Measurements from ENCODE around the gene DPH1.

The DPH1 gene

GRCh38 chr17:2062571-2063183, 32.7 kb downstream of the DPH1 start:
- DNase-seq = no peak

- no peak for DNase-seq
Observed at GRCh38 chr17:2063261-2064146, 33.6 kb downstream of the DPH1 start.

DNA sequence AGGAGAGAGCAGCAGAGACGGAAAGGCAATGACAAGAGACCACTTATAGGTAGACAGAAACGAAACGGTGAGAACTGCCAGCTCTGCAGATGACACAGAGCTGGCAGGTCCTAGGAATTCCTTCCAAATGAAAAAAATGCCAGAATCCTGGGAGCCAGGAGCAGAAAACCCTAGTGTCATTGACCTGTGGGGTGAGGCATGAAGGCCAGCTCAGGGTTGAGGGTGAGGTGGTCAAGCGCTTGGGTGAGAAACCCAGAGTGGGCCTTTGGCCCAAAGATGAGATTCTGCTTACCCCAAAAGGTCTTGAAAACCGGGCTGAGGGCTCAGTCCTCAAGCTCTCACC, 34.2 kb downstream of the DPH1 start:
- no peak for DNase-seq

- no peak for DNase-seq
Observed at GRCh38 chr17:2064520-2064971, 34.6 kb downstream of the DPH1 start.

DNA sequence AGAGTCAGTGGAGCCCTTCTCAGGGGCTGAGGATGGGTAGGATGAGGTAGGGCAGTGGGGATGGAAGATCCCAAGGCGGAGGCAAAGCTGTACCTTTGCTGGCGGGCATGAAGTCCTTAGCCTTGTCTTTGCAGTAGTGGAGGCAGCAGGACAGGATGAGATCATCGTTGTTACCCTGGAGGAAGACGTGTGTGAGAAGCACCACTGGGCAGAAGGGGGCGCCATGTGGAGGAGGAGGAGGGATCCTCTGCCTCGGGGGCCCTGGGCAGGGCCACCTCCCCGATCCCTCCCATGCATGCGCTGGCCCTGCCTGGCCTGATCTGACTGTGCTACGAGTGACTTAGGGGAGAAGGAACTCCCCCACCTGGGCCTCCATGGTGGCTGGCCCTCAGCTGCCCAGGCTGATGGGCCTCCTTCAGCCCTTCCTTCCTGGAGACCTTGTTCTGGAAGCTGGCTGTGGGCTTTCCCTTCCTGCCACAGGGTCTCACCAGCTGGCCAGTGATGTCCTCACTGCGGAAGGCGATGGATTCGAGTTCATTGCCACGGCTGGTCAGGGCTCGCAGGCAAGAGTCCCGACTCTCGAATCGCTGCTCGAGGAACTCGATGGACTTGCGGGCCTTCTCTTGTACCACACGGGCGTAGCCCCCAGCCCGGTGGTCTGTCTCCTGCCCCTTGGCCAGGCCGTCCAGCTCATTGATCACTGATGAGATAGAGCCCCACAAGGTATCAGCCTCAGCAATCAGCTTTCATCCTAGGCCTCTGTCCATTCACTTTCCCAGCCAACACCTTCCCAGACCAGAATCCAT, 35.2 kb downstream of the DPH1 start:
- DNase-seq = peak; percentile 56

- DNase-seq = no peak
Observed at GRCh38 chr17:2065949-2066400, 36.0 kb downstream of the DPH1 start.

DNA sequence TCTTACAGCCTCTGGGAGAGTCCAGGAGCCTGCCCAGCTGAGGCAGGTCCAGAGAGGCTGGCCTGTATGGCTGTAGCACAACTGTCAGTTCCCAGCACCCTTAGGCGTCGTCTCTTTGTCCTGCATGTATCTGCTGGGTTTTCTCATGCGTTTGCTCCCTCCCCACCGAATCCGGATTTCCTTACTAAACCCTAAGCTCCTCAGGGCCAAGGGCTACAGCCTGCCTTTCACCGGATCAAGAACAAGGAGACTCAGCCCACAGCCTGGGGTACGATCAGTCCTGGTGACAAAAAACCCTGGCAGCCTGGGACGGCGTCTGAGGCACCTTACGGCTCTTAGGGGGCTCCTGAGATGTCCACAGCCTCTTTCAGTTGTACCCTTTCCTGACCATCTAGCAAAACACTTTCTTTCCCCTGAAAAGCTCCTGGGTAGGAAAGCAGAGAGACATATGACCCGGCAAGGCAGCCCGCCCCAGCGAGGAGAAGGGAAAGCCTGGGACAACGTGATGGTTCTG, 37.2 kb downstream of the DPH1 start:
- DNase-seq = no peak

DNA sequence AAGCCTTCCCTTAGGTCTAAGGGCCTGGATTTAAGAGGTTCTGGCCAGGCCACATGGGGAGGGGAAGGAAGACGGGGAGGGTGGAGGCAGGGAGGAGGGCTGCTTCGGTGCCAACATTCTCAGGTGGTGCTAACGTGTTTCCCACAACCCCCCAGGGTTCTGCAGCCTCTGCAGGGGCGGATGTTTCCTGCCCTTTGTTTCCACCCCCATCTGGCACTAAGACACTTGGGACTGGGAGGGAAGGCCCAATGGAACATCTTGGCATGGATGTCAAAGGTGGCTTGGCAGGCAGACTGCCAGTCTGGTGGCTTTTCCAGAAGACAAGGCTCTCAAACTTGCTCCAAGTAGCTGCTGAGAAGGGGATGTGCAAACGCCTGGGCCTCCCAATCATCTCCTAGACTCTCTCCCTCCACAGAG, 37.7 kb downstream of the DPH1 start:
- no peak for DNase-seq

DNA sequence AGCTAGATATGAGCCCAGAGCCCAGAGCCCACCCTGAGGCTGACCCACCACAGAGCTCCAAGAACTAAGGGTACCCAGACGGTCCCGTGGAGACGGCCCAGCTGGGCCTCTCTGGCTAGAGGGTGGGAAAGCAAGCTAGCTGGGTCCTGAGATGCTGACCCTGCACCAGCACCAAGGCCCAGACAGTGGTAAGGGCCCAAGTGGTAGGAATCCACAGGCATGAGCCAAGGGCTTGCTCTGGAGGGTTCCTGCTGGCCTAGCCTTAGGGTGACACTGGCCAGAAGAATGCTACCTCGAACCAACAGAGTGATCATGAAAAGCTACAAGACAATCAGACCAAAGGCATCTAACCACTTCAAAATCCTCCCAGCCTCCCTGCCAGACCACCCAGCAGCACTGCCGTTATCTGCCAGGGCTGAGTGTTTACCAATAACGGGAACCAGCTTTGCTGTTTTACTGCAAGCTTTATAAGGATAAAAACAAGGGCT, 38.1 kb downstream of the DPH1 start:
- DNase-seq = no peak

DNA sequence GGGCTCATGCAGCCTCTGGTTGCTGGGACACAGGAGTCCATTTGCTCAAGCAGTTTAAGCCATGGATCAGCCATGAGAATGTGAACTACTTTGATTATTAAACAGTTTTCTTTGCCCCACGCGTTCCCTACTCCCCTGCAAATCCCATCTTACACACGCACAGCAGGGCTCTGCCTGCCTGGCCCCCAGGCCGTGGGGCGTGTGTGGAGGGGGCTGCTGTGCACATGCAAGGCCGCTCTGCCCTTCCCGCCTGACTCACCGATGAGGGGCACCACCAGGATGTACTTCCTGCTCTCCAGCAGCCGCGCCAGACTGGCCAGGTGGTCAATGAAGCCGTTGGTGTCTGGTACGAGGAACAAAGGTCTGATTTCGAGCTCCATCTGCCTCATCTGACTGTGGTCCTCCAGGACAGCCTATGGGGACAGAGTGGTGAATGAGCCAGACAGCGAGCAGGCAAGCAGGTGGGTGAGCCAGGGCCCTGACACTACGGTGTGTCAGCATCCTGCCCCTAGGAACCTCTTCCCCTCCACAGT, 38.6 kb downstream of the DPH1 start:
- no peak for DNase-seq

GRCh38 chr17:2070241-2071023, 40.5 kb downstream of the DPH1 start:
- no peak for DNase-seq

DNA sequence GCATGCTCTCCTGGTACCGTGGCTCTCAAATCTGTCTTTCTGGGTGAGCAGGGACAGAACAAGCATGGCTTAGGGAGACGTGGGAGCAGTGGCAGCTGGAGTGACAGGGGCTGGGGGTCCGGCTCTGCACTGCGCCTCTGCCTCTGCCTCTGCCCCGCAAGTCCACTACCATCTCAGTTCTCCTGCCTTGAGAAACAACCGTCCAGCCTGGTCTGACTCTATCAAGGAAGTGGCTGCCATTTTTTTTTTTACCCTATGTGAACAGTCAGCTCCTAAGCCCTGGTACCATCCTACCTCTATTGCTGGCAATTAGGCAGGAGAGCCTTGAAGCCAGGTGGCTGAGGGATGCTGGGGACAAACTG, 41.1 kb downstream of the DPH1 start:
- no peak for DNase-seq

GRCh38 chr17:2071455-2072281, 41.7 kb downstream of the DPH1 start:
- DNase-seq = no peak

GRCh38 chr17:2074919-2075318, 45.0 kb downstream of the DPH1 start:
- no peak for DNase-seq

GRCh38 chr17:2075336-2076086, 45.6 kb downstream of the DPH1 start:
- no peak for DNase-seq

DNA sequence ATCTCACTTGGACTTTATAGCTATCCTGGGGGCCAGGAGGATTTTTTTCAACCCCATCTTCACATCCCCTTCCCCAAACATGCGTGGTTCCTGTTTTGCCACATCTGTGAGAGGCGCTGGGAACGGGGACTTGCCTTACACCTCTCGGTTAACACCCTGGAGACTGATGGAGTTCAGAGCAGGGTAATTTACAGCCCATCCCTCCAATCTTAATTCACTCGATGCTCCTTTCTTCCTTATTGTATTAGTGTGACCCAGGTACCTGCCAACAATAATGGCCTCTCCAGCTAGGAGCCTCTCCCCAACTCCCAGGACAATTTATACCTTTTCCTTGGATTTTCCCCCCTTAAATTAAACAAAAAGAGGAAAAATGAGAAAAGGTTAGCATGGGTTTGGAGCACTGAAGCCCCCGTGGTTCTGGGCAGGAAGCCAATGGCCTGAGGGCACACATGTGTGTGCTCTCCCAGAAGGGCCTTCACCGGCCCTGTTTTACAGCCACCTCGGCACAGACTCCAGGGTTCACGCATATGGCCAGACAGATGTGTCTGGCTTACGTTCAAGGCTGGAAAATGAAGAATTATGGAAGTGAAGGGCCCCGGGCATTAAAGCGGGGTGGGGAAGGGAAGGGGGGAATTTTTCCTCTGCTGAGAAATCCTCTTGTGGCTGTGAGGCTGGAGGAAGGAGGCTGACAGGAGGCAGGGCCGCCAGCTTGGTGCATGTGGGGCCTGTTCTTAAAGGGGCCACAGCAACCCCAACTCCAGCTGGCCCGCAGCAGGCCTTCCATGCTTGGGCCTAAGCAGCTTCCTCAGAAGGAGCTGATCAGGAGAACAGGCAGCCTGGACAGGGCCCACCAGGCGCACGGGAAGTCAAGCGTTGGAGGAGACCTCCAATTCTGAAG, 46.4 kb downstream of the DPH1 start:
- DNase-seq = no peak

DNA sequence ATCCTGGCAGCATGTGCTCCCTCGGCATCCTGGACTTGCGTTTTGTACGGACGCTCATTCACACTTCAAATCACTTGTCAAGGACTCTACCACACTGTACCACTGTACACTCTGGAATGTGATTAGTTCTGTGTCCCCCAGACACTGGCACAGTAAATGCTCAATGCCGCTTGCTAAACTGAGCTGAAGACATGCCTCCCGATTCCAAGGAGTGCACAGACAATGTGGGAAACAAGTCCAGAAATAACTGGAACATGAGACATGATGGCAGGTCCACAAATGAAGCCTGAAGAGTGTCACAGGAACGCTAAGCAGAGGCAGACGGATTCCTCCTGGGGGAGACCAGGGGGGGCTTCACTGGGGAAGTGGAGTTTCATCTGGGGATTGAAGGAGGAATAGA, 47.1 kb downstream of the DPH1 start:
- DNase-seq = no peak

DNA sequence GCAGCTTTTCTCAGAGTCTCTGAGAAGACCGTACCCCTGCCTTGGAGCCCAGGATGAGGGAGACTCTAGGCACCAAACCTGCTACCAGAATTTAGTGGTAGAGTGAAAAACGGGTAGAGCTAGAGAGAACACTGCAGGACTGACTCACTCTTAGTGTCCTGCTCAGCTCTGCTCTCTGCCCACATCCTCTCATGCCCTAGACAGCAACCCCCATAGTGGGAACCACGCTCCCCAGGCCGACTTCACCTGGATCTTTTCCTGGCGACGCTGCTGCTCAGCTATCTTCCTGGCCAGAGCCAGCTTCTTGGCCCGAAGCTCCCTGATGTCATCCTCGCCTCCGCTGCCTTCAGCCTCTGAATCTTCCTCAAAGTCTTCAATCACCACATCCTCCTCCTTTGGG, 51.6 kb downstream of the DPH1 start:
- no peak for DNase-seq

All from CD4-positive, alpha-beta T cell treated with Interleukin-17A for 4 hours (primary cell).